Activated CD4-positive, alpha-beta memory T cell treated with anti-CD3 and anti-CD28 coated beads for 36 hours (primary cell): Measurements from ENCODE around the gene HSD17B1. TPM values are rescaled to one million over a fixed set of nuclear protein-coding genes. Genes with fewer than 3 reads are reported as not detected.
A peak's percentile ranks its signal among the peaks of the same experiment; 100 is the strongest.
"Not testable (repeated sequence)": the region's sequence is repeated elsewhere in the genome, so short reads cannot be mapped to it uniquely, and the experiment has no call there.

ENCODE experiments used
- CTCF ChIA-PET: fragments of 350-600 bp; sonication (Branson Sonifier 250); formaldehyde crosslinking; loops from one replicate; lab custom pipeline; 2021; ENCODE audit warnings: antibody characterized with exemption, inconsistent platforms; lab: Charles Lee
- POLR2A ChIA-PET: fragments of 350-600 bp; sonication (Branson Sonifier 250); formaldehyde crosslinking; loops from one replicate; lab custom pipeline; 2021; ENCODE audit warnings: antibody characterized with exemption; lab: Charles Lee
- DNase-seq: peaks from one replicate; pipeline ENCODE4 v3.0.0-alpha.2; 2020
- H3K27ac Mint-ChIP-seq: one replicate; pipeline ENCODE4 v1.8.0; 2021; ENCODE audit warnings: mixed read lengths
- H3K27me3 Mint-ChIP-seq: one replicate; pipeline ENCODE4 v1.8.0; 2021; ENCODE audit warnings: mixed read lengths
- H3K36me3 Mint-ChIP-seq: one replicate; pipeline ENCODE4 v1.8.0; 2021; ENCODE audit warnings: mixed read lengths
- H3K4me1 Mint-ChIP-seq: one replicate; pipeline ENCODE4 v1.8.0; 2021; ENCODE audit warnings: low read depth, mixed read lengths
- H3K4me3 Mint-ChIP-seq: one replicate; pipeline ENCODE4 v1.8.0; 2021; ENCODE audit warnings: mild to moderate bottlenecking, mixed read lengths
- H3K9me3 Mint-ChIP-seq: one replicate; pipeline ENCODE4 v1.8.0; 2021; ENCODE audit warnings: mixed read lengths
- intact Hi-C: fragments of 100-400 bp; cut with micrococcal nuclease; formaldehyde crosslinking; loops from one replicate; pipeline ENCODE4 v1.15.1; 2023
- total RNA-seq, 2 experiments: library from RNA; stranded (reverse); gene quantifications; one replicate each; pipeline ENCODE4 v1.2.3, GENCODE V29; 2021

HSD17B1 gene
- total RNA-seq, 2 experiments from 2014 or later, result 0.44 to 0.52 TPM

GRCh38 chr17:42538482-42538881 lies 14.2 kb upstream of the HSD17B1 start:
- intact Hi-C loops, result loop anchor here (5.0 to 10.0 kb wide), 2 partner anchors 139 to 354 kb away; partner anchors contain the start of genes HCRT, KCNH4 and PLEKHH3
- Mint-ChIP-seq H3K27ac (no peak overlapping the region), H3K36me3 (peaks cover 8% of the 10 kb centered on the region), H3K27me3 (peaks cover 2% of the 10 kb centered on the region), H3K4me1 (peaks cover 32% of the 10 kb centered on the region), H3K4me3 (no peak overlapping the region), H3K9me3 (no peaks in the 10 kb centered on the region)
- ChIA-PET POLR2A (no interaction called here), CTCF (no interaction called here)
- no peak for DNase-seq

- H3K27me3 Mint-ChIP-seq, POLR2A ChIA-PET, H3K4me3 Mint-ChIP-seq, H3K27ac Mint-ChIP-seq, H3K9me3 Mint-ChIP-seq, intact Hi-C loops, DNase-seq, H3K36me3 Mint-ChIP-seq: not testable (repeated sequence)
- CTCF ChIA-PET, result interaction anchor here (1.7 kb wide), 1 partner anchor 37 kb away, joined by 8 read pairs; the partner anchor contains the start of gene PSMC3IP
- H3K4me1 Mint-ChIP-seq, result peaks cover 28% of the 10 kb centered on the region
These were observed 12.2 kb upstream of the HSD17B1 start for GRCh38 chr17:42540558-42540957.

GRCh38 chr17:42541041-42541833 lies 11.5 kb upstream of the HSD17B1 start:
- no peak overlapping the region for H3K4me3 Mint-ChIP-seq
- POLR2A ChIA-PET, result interaction anchor here (0.6 kb wide), 1 partner anchor 249 kb away, joined by 3 read pairs; no protein-coding TSS in a partner anchor
- CTCF ChIA-PET, result interaction anchor here (1.2 to 1.7 kb wide), 2 partner anchors 24 to 37 kb away, joined by 3 to 8 read pairs; partner anchors contain the start of gene PSMC3IP
- peaks cover 8% of the 10 kb centered on the region for H3K36me3 Mint-ChIP-seq
- no peaks in the 10 kb centered on the region for H3K27me3 Mint-ChIP-seq
- H3K27ac Mint-ChIP-seq, result peak overlapping the region; percentile 31
- H3K4me1 Mint-ChIP-seq, result peaks cover 25% of the 10 kb centered on the region
- H3K9me3 Mint-ChIP-seq, result no peaks in the 10 kb centered on the region
- intact Hi-C loops, result no loop called here
- peak; percentile 55 for DNase-seq

DNA sequence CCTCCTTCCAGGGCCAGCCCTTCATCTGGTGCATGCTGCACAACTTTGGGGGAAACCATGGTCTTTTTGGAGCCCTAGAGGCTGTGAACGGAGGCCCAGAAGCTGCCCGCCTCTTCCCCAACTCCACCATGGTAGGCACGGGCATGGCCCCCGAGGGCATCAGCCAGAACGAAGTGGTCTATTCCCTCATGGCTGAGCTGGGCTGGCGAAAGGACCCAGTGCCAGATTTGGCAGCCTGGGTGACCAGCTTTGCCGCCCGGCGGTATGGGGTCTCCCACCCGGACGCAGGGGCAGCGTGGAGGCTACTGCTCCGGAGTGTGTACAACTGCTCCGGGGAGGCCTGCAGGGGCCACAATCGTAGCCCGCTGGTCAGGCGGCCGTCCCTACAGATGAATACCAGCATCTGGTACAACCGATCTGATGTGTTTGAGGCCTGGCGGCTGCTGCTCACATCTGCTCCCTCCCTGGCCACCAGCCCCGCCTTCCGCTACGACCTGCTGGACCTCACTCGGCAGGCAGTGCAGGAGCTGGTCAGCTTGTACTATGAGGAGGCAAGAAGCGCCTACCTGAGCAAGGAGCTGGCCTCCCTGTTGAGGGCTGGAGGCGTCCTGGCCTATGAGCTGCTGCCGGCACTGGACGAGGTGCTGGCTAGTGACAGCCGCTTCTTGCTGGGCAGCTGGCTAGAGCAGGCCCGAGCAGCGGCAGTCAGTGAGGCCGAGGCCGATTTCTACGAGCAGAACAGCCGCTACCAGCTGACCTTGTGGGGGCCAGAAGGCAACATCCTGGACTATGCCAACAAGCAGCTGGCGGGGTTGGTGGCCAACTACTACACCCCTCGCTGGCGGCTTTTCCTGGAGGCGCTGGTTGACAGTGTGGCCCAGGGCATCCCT lies 9.3 kb upstream of the HSD17B1 start:
- Mint-ChIP-seq H3K27ac (no peak overlapping the region), H3K9me3 (no peaks in the 10 kb centered on the region), H3K27me3 (no peaks in the 10 kb centered on the region), H3K36me3 (peaks cover 8% of the 10 kb centered on the region), H3K4me3 (no peak overlapping the region), H3K4me1 (peaks cover 17% of the 10 kb centered on the region)
- POLR2A ChIA-PET, result no interaction called here
- CTCF ChIA-PET, result no interaction called here
- no peak for DNase-seq
- intact Hi-C loops, result no loop called here

DNA sequence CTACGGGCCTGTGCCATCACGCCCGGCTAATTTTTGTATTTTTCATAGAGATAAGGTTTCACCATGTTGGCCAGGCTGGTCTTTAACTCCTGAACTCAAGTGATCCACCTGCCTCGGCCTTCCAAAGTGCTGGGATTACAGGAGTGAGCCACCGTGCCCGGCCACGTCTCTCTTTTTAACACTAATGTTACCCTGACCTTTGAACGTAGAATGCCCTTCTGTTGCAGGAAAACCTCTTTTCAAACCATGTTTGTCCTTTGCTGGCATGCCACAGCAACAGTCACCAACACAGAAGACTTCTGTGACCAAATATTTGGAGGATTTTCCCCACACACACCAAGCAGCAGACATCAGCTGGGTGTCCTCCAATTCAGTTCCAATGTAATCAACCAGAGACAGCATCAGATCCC lies 7.8 kb upstream of the HSD17B1 start:
- H3K27me3 Mint-ChIP-seq, result no peaks in the 10 kb centered on the region
- no peaks in the 10 kb centered on the region for H3K9me3 Mint-ChIP-seq
- CTCF ChIA-PET, result no interaction called here
- POLR2A ChIA-PET, result no interaction called here
- H3K4me1 Mint-ChIP-seq, result peaks cover 21% of the 10 kb centered on the region
- peaks cover 4% of the 10 kb centered on the region for H3K36me3 Mint-ChIP-seq
- H3K27ac Mint-ChIP-seq, result no peak overlapping the region
- DNase-seq, result no peak
- no peak overlapping the region for H3K4me3 Mint-ChIP-seq
- intact Hi-C loops, result no loop called here

DNA sequence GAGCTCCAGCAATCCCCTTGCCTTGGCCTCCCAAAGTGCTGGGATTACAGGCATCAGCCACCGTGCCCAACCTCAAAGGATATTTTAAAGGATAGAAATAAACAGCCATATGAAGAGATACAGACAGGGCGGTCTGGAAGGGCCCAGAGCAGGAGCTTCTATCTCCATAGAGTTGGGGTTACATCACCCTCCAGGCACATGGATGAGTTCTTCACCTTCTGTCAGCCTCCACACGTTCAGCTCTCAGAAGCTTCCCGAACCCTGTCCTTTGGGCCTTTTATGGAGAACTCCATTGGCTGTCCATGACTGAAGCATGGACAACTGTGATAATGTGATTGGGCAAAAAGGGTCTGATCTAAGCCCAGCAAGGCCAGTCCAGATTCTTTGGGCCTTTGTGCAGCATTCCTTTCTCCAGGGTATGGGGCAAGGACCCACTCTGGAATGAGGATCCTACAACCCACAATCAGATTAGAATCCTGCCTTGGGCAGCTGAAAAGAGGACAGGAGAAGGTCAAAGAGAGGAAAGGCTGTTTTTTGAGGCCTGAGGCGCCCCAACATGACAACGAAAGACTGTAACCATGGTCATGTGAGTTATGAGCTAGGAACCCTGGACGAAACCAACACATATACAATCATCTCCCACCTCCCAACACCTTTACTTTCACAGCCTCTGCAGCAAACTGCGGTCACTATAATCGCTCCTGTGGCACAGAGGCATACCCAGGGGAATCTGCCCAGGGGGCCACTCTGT lies 6.8 kb upstream of the HSD17B1 start:
- H3K36me3 Mint-ChIP-seq, H3K9me3 Mint-ChIP-seq, DNase-seq, intact Hi-C loops, CTCF ChIA-PET, H3K27ac Mint-ChIP-seq, H3K27me3 Mint-ChIP-seq, H3K4me3 Mint-ChIP-seq, POLR2A ChIA-PET: not testable (repeated sequence)
- peaks cover 14% of the 10 kb centered on the region for H3K4me1 Mint-ChIP-seq

DNA sequence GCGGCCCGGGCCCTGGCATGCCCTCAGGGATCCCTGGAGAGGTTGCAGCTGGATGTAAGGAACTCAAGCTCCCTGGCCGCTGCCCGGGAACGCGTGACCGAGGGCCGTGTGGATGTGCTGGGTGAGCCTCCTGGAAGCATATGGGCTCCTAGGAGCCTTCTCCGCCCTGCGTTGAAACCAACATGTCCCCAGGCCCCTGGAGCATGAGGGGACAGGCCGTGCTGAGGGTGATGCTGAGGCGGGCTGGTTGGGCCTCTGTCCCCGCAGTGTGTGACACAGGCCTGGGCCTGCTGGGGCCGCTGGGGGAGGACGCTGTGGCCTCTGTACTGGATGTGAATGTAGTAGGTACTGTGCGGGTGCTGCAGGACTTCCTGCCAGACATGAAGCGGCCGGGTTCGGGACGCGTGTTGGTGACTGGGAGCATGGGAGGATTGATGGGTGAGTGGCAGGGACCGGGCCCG lies 5.7 kb upstream of the HSD17B1 start:
- intact Hi-C loops, result no loop called here
- Mint-ChIP-seq H3K27me3 (no peaks in the 10 kb centered on the region), H3K4me1 (peaks cover 6% of the 10 kb centered on the region), H3K36me3 (no peaks in the 10 kb centered on the region), H3K9me3 (no peaks in the 10 kb centered on the region), H3K27ac (no peak overlapping the region), H3K4me3 (no peak overlapping the region)
- CTCF ChIA-PET, result no interaction called here
- DNase-seq, result no peak
- POLR2A ChIA-PET, result no interaction called here

GRCh38 chr17:42547698-42548069 lies 5.0 kb upstream of the HSD17B1 start:
- ChIA-PET POLR2A (no interaction called here), CTCF (interaction anchor here (0.9 to 1.6 kb wide), 7 partner anchors 12 to 214 kb away, joined by 3 to 9 read pairs (median 3); partner anchors contain the start of genes NAGLU, PSMC3IP and RAMP2)
- intact Hi-C loops, result no loop called here
- Mint-ChIP-seq H3K9me3 (no peaks in the 10 kb centered on the region), H3K27me3 (no peaks in the 10 kb centered on the region), H3K36me3 (no peaks in the 10 kb centered on the region), H3K4me1 (peaks cover 6% of the 10 kb centered on the region), H3K27ac (no peak overlapping the region), H3K4me3 (no peak overlapping the region)
- no peak for DNase-seq

- H3K36me3 Mint-ChIP-seq, result no peaks in the 10 kb centered on the region
- H3K27me3 Mint-ChIP-seq, result no peaks in the 10 kb centered on the region
- ChIA-PET CTCF (interaction anchor here (0.5 to 1.6 kb wide), 14 partner anchors 11 to 1359 kb away, joined by 3 to 9 read pairs (median 3); partner anchors contain the start of genes CAVIN1, MPP2, NAGLU and PSMC3IP), POLR2A (no interaction called here)
- peak overlapping the region; percentile 29 for H3K4me3 Mint-ChIP-seq
- intact Hi-C loops, result no loop called here
- H3K27ac Mint-ChIP-seq, result no peak overlapping the region
- H3K4me1 Mint-ChIP-seq, result peaks cover 7% of the 10 kb centered on the region
- no peaks in the 10 kb centered on the region for H3K9me3 Mint-ChIP-seq
- DNase-seq, result peak; percentile 89
These were observed 4.5 kb upstream of the HSD17B1 start for GRCh38 chr17:42548070-42548837.

- Mint-ChIP-seq H3K4me1 (peaks cover 13% of the 10 kb centered on the region), H3K27ac (no peak overlapping the region), H3K27me3 (no peaks in the 10 kb centered on the region), H3K36me3 (no peaks in the 10 kb centered on the region), H3K4me3 (no peak overlapping the region), H3K9me3 (no peaks in the 10 kb centered on the region)
- intact Hi-C loops, result no loop called here
- DNase-seq, result no peak
- ChIA-PET POLR2A (no interaction called here), CTCF (interaction anchor here (0.7 to 1.6 kb wide), 9 partner anchors 11 to 127 kb away, joined by 3 to 9 read pairs (median 4); partner anchors contain the start of genes CAVIN1, NAGLU and PSMC3IP)
These were observed 3.5 kb upstream of the HSD17B1 start for GRCh38 chr17:42548993-42549755.
